ENCODE data around the gene PSMB2. TPM values are rescaled to one million over a fixed set of nuclear protein-coding genes. Genes with fewer than 3 reads are reported as not detected.
A peak's percentile ranks its signal among the peaks of the same experiment; 100 is the strongest.

Gene PSMB2
- polyA plus RNA-seq, 2 of the 4 experiments (the other 2 are of a cell fraction), result 84.6 to 88.3 TPM

- TF ChIP-seq E2F6 (IDR thresholded peaks at IDR 0.05; ENCODE audit: borderline replicate concordance, low read depth) (0 out of 2 replicates have a peak, but pooled peaks have one; percentile 7), JUN (IDR thresholded peaks at IDR 0.05) (peak in 1 of 2 experiments; percentile 81; a peak in 2 of 5 replicates), ZC3H11A (IDR thresholded peaks at IDR 0.05) (no peak), CHD4 (IDR thresholded peaks at IDR 0.05; ENCODE audit: borderline replicate concordance) (no peak)
Measured at GRCh38 chr1:35557611-35558373, 83.5 kb downstream of the PSMB2 start, which contains the start of gene NCDN (continued).

- peak; percentile 90 to 94 for ATAC-seq
- FAIRE-seq, result no peak
- DNase-seq (ENCODE audit: low read depth in 1 of 2, low spot score in 1 of 2), result peak; percentile 56 to 70
- ChIA-PET CTCF (interaction anchor here (1.1 to 2.6 kb wide), 5 partner anchors 8 to 170 kb away, joined by 3 to 16 read pairs (median 10); no protein-coding TSS in a partner anchor), POLR2A (interaction anchor here (0.9 to 1.4 kb wide), 7 partner anchors 8 to 212 kb away, joined by 3 to 6 read pairs (median 4); partner anchors contain the start of genes CLSPN and TFAP2E)
- Histone ChIP-seq H3K4me3 (peak within 1 kb of the TSS; percentile 96), H3K9me3 (no peaks in the 10 kb centered on the region), H3K27ac (peak within 1 kb of the TSS; percentile 99 to 100), H3K4me1 (peaks cover 32% of the 10 kb centered on the region; the same call in 2 of the 3 replicates), H3K4me2 (peak within 1 kb of the TSS; percentile 99)
- no CpG with 5 or more reads among the region's 39 CpGs for WGBS (ENCODE audit: missing lambda C conversion rate)
- no peak for TF ChIP-seq RNF2 (IDR thresholded peaks at IDR 0.05; ENCODE audit: borderline replicate concordance, low read depth)
- 0 out of 2 replicates have a peak, but pooled peaks have one; percentile 57 for TF ChIP-seq REST (IDR thresholded peaks at IDR 0.05)
- no peak for TF ChIP-seq FOXS1 (CRISPR knock-in tag; IDR thresholded peaks at IDR 0.05)
- no peak for TF ChIP-seq KDM1A (IDR thresholded peaks at IDR 0.05; ENCODE audit: low read depth)
- TF ChIP-seq MAZ (IDR thresholded peaks at IDR 0.05; ENCODE audit: borderline replicate concordance, low read depth, low read length), result 0 out of 2 replicates have a peak, but pooled peaks have one; percentile 70
- TF ChIP-seq TP53 (CRISPR knock-in tag; IDR thresholded peaks at IDR 0.05), result no peak
- TF ChIP-seq PHF8 (IDR thresholded peaks at IDR 0.05; ENCODE audit: borderline replicate concordance, low read depth), result 0 out of 2 replicates have a peak, but pooled peaks have one; percentile 21
- TF ChIP-seq BHLHE40 (IDR thresholded peaks at IDR 0.05; ENCODE audit: low read depth, low read length), result no peak
- TF ChIP-seq POLR2A (IDR thresholded peaks at IDR 0.05; ENCODE audit: low read length), result peak; percentile 61
- TF ChIP-seq HES2 (IDR thresholded peaks at IDR 0.05), result no peak
Measured at GRCh38 chr1:35557118-35557610, 84.2 kb downstream of the PSMB2 start, which contains the start of gene KIAA0319L. KIAA0319L (minus strand) TSS chr1:35557403; CDS start chr1:35554491, 2,912 bp downstream.

GRCh38 chr1:35556484-35557117 is 84.7 kb downstream of the PSMB2 start:
- DNase-seq (ENCODE audit: low read depth in 1 of 2, low spot score in 1 of 2), result no peak
- no peaks in the 10 kb centered on the region for H3K9me3 ChIP-seq
- peaks cover 32% of the 10 kb centered on the region; the same call in 2 of the 3 replicates for H3K4me1 ChIP-seq
- TF ChIP-seq HEYL (CRISPR knock-in tag; IDR thresholded peaks at IDR 0.05) (no peak), SMC3 (IDR thresholded peaks at IDR 0.05) (no peak), KDM1A (IDR thresholded peaks at IDR 0.05; ENCODE audit: low read depth) (no peak), TFCP2L1 (CRISPR knock-in tag; IDR thresholded peaks at IDR 0.05) (no peak), PHF8 (IDR thresholded peaks at IDR 0.05; ENCODE audit: borderline replicate concordance, low read depth) (no peak)
- peak overlapping the region; percentile 89 for H3K4me2 ChIP-seq
- WGBS (ENCODE audit: missing lambda C conversion rate), result 2% methylated on average over 8 of the region's 17 CpGs
- ChIA-PET CTCF (interaction anchor here (0.7 to 2.6 kb wide), 6 partner anchors 8 to 181 kb away, joined by 3 to 16 read pairs (median 6); no protein-coding TSS in a partner anchor), POLR2A (interaction anchor here (1.2 to 1.4 kb wide), 4 partner anchors 8 to 106 kb away, joined by 4 to 6 read pairs (median 5); partner anchors contain the start of gene TFAP2E)
- no peak for ATAC-seq
- H3K27ac ChIP-seq, result peak overlapping the region; percentile 99 to 100
- H3K4me3 ChIP-seq, result peak overlapping the region; percentile 96
- FAIRE-seq, result no peak
